Activated CD4-positive, alpha-beta memory T cell treated with anti-CD3 and anti-CD28 coated beads for 36 hours (primary cell): ENCODE measurements around the gene FNTB. TPM values are rescaled to one million over a fixed set of nuclear protein-coding genes. Genes with fewer than 3 reads are reported as not detected.
"Not testable (repeated sequence)": the region's sequence is repeated elsewhere in the genome, so short reads cannot be mapped to it uniquely, and the experiment has no call there.

ENCODE experiments used
- CTCF ChIA-PET: fragments of 350-600 bp; sonication (Branson Sonifier 250); formaldehyde crosslinking; loops from one replicate; lab custom pipeline; 2021; ENCODE audit warnings: antibody characterized with exemption, inconsistent platforms; lab: Charles Lee
- POLR2A ChIA-PET: fragments of 350-600 bp; sonication (Branson Sonifier 250); formaldehyde crosslinking; loops from one replicate; lab custom pipeline; 2021; ENCODE audit warnings: antibody characterized with exemption; lab: Charles Lee
- DNase-seq: peaks from one replicate; pipeline ENCODE4 v3.0.0-alpha.2; 2020
- H3K27ac Mint-ChIP-seq: one replicate; pipeline ENCODE4 v1.8.0; 2021; ENCODE audit warnings: mixed read lengths
- H3K27me3 Mint-ChIP-seq: one replicate; pipeline ENCODE4 v1.8.0; 2021; ENCODE audit warnings: mixed read lengths
- H3K36me3 Mint-ChIP-seq: one replicate; pipeline ENCODE4 v1.8.0; 2021; ENCODE audit warnings: mixed read lengths
- H3K4me1 Mint-ChIP-seq: one replicate; pipeline ENCODE4 v1.8.0; 2021; ENCODE audit warnings: low read depth, mixed read lengths
- H3K4me3 Mint-ChIP-seq: one replicate; pipeline ENCODE4 v1.8.0; 2021; ENCODE audit warnings: mild to moderate bottlenecking, mixed read lengths
- H3K9me3 Mint-ChIP-seq: one replicate; pipeline ENCODE4 v1.8.0; 2021; ENCODE audit warnings: mixed read lengths
- intact Hi-C: fragments of 100-400 bp; cut with micrococcal nuclease; formaldehyde crosslinking; loops from one replicate; pipeline ENCODE4 v1.15.1; 2023
- total RNA-seq, 2 experiments: library from RNA; stranded (reverse); gene quantifications; one replicate each; pipeline ENCODE4 v1.2.3, GENCODE V29; 2021

The FNTB gene
- total RNA-seq, 2 experiments from 2014 or later, result 8.8 to 12.3 TPM

GRCh38 chr14:65082930-65083329 lies 96.2 kb downstream of the FNTB start:
- intact Hi-C loops, result no loop called here
- peaks cover 73% of the 10 kb centered on the region for H3K4me1 Mint-ChIP-seq
- POLR2A ChIA-PET, result interaction anchor here (1.3 kb wide), 1 partner anchor 18 kb away, joined by 3 read pairs; no protein-coding TSS in a partner anchor
- peaks cover 12% of the 10 kb centered on the region for H3K9me3 Mint-ChIP-seq
- CTCF ChIA-PET, result no interaction called here
- no peak overlapping the region for H3K4me3 Mint-ChIP-seq
- H3K27me3 Mint-ChIP-seq, result no peaks in the 10 kb centered on the region
- no peak for DNase-seq
- H3K27ac Mint-ChIP-seq, result no peak overlapping the region
- H3K36me3 Mint-ChIP-seq, result peaks cover 58% of the 10 kb centered on the region

- ChIA-PET POLR2A (interaction anchor here (0.6 to 1.3 kb wide), 4 partner anchors 16 to 601 kb away, joined by 3 to 5 read pairs (median 3); partner anchors contain the start of gene MAX), CTCF (no interaction called here)
- H3K27ac Mint-ChIP-seq, result no peak overlapping the region
- H3K27me3 Mint-ChIP-seq, result no peaks in the 10 kb centered on the region
- peaks cover 68% of the 10 kb centered on the region for H3K4me1 Mint-ChIP-seq
- intact Hi-C loops, result no loop called here
- no peak for DNase-seq
- peaks cover 16% of the 10 kb centered on the region for H3K9me3 Mint-ChIP-seq
- H3K36me3 Mint-ChIP-seq, result peaks cover 70% of the 10 kb centered on the region
- H3K4me3 Mint-ChIP-seq, result no peak overlapping the region
Observed at GRCh38 chr14:65084554-65085505, 98.1 kb downstream of the FNTB start.

GRCh38 chr14:65086686-65087085 lies 100.0 kb downstream of the FNTB start:
- H3K27ac Mint-ChIP-seq, POLR2A ChIA-PET, CTCF ChIA-PET, H3K27me3 Mint-ChIP-seq, DNase-seq, intact Hi-C loops, H3K4me3 Mint-ChIP-seq: not testable (repeated sequence)
- Mint-ChIP-seq H3K36me3 (peaks cover 74% of the 10 kb centered on the region), H3K9me3 (peaks cover 16% of the 10 kb centered on the region), H3K4me1 (peaks cover 60% of the 10 kb centered on the region)

GRCh38 chr14:65087835-65088234 lies 101.1 kb downstream of the FNTB start:
- CTCF ChIA-PET, H3K4me3 Mint-ChIP-seq, H3K27me3 Mint-ChIP-seq, intact Hi-C loops, DNase-seq, H3K27ac Mint-ChIP-seq, POLR2A ChIA-PET: not testable (repeated sequence)
- Mint-ChIP-seq H3K36me3 (peaks cover 70% of the 10 kb centered on the region), H3K4me1 (peaks cover 51% of the 10 kb centered on the region), H3K9me3 (peaks cover 16% of the 10 kb centered on the region)

- Mint-ChIP-seq H3K4me3 (no peak overlapping the region), H3K9me3 (peaks cover 10% of the 10 kb centered on the region), H3K27me3 (no peaks in the 10 kb centered on the region), H3K4me1 (peaks cover 58% of the 10 kb centered on the region), H3K36me3 (peaks cover 67% of the 10 kb centered on the region), H3K27ac (no peak overlapping the region)
- POLR2A ChIA-PET, result no interaction called here
- CTCF ChIA-PET, result no interaction called here
- no peak for DNase-seq
- intact Hi-C loops, result no loop called here
Observed at GRCh38 chr14:65092349-65092748, 105.7 kb downstream of the FNTB start.

- Mint-ChIP-seq H3K4me1 (peaks cover 79% of the 10 kb centered on the region), H3K4me3 (no peak overlapping the region), H3K36me3 (peaks cover 54% of the 10 kb centered on the region), H3K9me3 (no peaks in the 10 kb centered on the region), H3K27me3 (no peaks in the 10 kb centered on the region), H3K27ac (no peak overlapping the region)
- ChIA-PET POLR2A (no interaction called here), CTCF (no interaction called here)
- no peak for DNase-seq
- intact Hi-C loops, result loop anchor here (5.0 kb wide), 1 partner anchor 1412 kb away; the partner anchor contains the start of gene GPHN
Observed at GRCh38 chr14:65095633-65096205, 109.0 kb downstream of the FNTB start.

- intact Hi-C loops, result loop anchor here (5.0 kb wide), 1 partner anchor 1411 kb away; the partner anchor contains the start of gene GPHN
- Mint-ChIP-seq H3K27ac (peak overlapping the region; percentile 19), H3K4me3 (no peak overlapping the region), H3K36me3 (peaks cover 48% of the 10 kb centered on the region), H3K9me3 (no peaks in the 10 kb centered on the region), H3K4me1 (peaks cover 77% of the 10 kb centered on the region), H3K27me3 (no peaks in the 10 kb centered on the region)
- DNase-seq, result peak; percentile 39
- ChIA-PET POLR2A (no interaction called here), CTCF (no interaction called here)
Observed at GRCh38 chr14:65096323-65097089, 109.8 kb downstream of the FNTB start.

- CTCF ChIA-PET, result no interaction called here
Observed at GRCh38 chr14:65098586-65098985, 111.9 kb downstream of the FNTB start.

GRCh38 chr14:65100922-65101541 lies 114.3 kb downstream of the FNTB start:
- no peak for DNase-seq
- intact Hi-C loops, result loop anchor here (5.0 kb wide), 2 partner anchors 746 to 1459 kb away; partner anchors contain the start of gene WDR89
- CTCF ChIA-PET, result interaction anchor here (0.7 to 1.0 kb wide), 3 partner anchors 105 to 744 kb away, joined by 3 to 6 read pairs (median 3); partner anchors contain the start of gene FNTB
- Mint-ChIP-seq H3K9me3 (no peaks in the 10 kb centered on the region), H3K4me3 (peak overlapping the region; percentile 96), H3K36me3 (peaks cover 22% of the 10 kb centered on the region), H3K27me3 (no peaks in the 10 kb centered on the region), H3K27ac (peak overlapping the region; percentile 87), H3K4me1 (peaks cover 50% of the 10 kb centered on the region)
- POLR2A ChIA-PET, result interaction anchor here (0.7 to 1.4 kb wide), 3 partner anchors 17 to 115 kb away, joined by 3 read pairs; no protein-coding TSS in a partner anchor

More at GRCh38 chr14:65098586-65098985, 111.9 kb downstream of the FNTB start:
- peak overlapping the region; percentile 82 for H3K27ac Mint-ChIP-seq
- H3K4me1 Mint-ChIP-seq, result peaks cover 72% of the 10 kb centered on the region
- peak overlapping the region; percentile 60 for H3K4me3 Mint-ChIP-seq
- H3K9me3 Mint-ChIP-seq, result no peaks in the 10 kb centered on the region
- no peak for DNase-seq
- H3K36me3 Mint-ChIP-seq, result peaks cover 38% of the 10 kb centered on the region
- POLR2A ChIA-PET, result interaction anchor here (1.4 kb wide), 1 partner anchor 21 kb away, joined by 3 read pairs; no protein-coding TSS in a partner anchor
- no peaks in the 10 kb centered on the region for H3K27me3 Mint-ChIP-seq
- intact Hi-C loops, result loop anchor here (5.0 kb wide), 1 partner anchor 1409 kb away; the partner anchor contains the start of gene GPHN

GRCh38 chr14:65101631-65102440 lies 115.1 kb downstream of the FNTB start:
- intact Hi-C loops, result loop anchor here (1.0 to 5.0 kb wide), 7 partner anchors 105 to 1460 kb away; partner anchors contain the start of genes CHURC1, FUT8, WDR89 and ZBTB1
- Mint-ChIP-seq H3K36me3 (peaks cover 17% of the 10 kb centered on the region), H3K27ac (peak overlapping the region; percentile 93), H3K4me1 (peaks cover 42% of the 10 kb centered on the region), H3K4me3 (peak overlapping the region; percentile 96), H3K27me3 (no peaks in the 10 kb centered on the region), H3K9me3 (no peaks in the 10 kb centered on the region)
- peak; percentile 52 for DNase-seq
- ChIA-PET CTCF (interaction anchor here (1.0 kb wide), 2 partner anchors 105 to 115 kb away, joined by 4 read pairs; partner anchors contain the start of gene FNTB), POLR2A (interaction anchor here (0.7 to 1.4 kb wide), 3 partner anchors 18 to 115 kb away, joined by 3 read pairs; no protein-coding TSS in a partner anchor)
